Measurements from ENCODE around the gene AMPD3. TPM values are rescaled to one million over a fixed set of nuclear protein-coding genes. Genes with fewer than 3 reads are reported as not detected.

Gene AMPD3
- total RNA-seq, 1 experiment from 2014 or later, result 17.4 TPM

- ChIA-PET CTCF (interaction anchor here (1.2 kb wide), 1 partner anchor 13 kb away, joined by 4 read pairs; the partner anchor contains the start of gene RNF141), POLR2A (ENCODE audit: unreplicated experiment) (no interaction called here)
- BruUV-seq (replicated peaks), result no TSS peak
- Histone ChIP-seq H4K20me1 (ENCODE audit: insufficient read depth) (no peaks in the 10 kb centered on the region), H3K27me3 (ENCODE audit: insufficient read depth, low read depth) (no peaks in the 10 kb centered on the region), H3K79me2 (ENCODE audit: low read depth) (no peaks in the 10 kb centered on the region), H3K27ac (no peak overlapping the region), H2AFZ (no peak overlapping the region), H3K9me3 (ENCODE audit: insufficient read depth, low read depth) (no peaks in the 10 kb centered on the region), H3K9me2 (ENCODE audit: insufficient read depth) (no peaks in the 10 kb centered on the region), H3K4me2 (no peak overlapping the region), H3K4me3 (no peak overlapping the region), H3F3A (ENCODE audit: insufficient read depth, low read depth) (peaks cover 15% of the 10 kb centered on the region; the same call in 1 of the 2 replicates), H3K4me1 (replicated peaks; ENCODE audit: insufficient read depth) (peaks cover 26% of the 10 kb centered on the region), H3K36me3 (ENCODE audit: low read depth) (peaks cover 16% of the 10 kb centered on the region)
- DNase-seq, result no peak
- intact Hi-C loops (cut with micrococcal nuclease; ENCODE audit: unreplicated experiment), result loop anchor here (5.0 to 10.0 kb wide), 2 partner anchors 64 to 127 kb away; no protein-coding TSS in a partner anchor
- TF ChIP-seq EZH2 (IDR thresholded peaks at IDR 0.05; ENCODE audit: low read depth), result no peak
- TF ChIP-seq, protein P1, sequence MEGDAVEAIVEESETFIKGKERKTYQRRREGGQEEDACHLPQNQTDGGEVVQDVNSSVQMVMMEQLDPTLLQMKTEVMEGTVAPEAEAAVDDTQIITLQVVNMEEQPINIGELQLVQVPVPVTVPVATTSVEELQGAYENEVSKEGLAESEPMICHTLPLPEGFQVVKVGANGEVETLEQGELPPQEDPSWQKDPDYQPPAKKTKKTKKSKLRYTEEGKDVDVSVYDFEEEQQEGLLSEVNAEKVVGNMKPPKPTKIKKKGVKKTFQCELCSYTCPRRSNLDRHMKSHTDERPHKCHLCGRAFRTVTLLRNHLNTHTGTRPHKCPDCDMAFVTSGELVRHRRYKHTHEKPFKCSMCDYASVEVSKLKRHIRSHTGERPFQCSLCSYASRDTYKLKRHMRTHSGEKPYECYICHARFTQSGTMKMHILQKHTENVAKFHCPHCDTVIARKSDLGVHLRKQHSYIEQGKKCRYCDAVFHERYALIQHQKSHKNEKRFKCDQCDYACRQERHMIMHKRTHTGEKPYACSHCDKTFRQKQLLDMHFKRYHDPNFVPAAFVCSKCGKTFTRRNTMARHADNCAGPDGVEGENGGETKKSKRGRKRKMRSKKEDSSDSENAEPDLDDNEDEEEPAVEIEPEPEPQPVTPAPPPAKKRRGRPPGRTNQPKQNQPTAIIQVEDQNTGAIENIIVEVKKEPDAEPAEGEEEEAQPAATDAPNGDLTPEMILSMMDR (conservative IDR thresholded peaks at IDR 0.05), result no peak
These were observed 73.1 kb downstream of the AMPD3 start for GRCh38 chr11:10528121-10528520.

DNA sequence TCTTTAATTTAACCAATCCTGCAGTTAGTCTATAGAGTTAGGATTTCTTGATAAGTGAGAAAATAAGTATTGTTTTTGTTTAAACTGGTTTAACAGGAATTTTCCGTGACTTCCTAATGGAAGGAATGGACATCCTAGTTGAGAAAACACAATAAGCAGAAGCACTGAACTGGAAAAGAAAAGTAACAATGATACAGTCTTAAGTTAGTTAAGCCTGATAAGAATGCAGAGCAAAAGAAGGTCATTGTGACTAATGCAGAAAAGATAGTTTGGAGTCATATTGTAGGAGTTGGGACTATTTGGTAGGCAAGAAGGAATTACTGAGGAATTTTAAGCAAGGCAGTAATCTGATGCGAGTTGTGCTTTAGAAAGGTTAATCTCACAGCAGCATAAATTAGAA, 74.2 kb downstream of the AMPD3 start:
- H3F3A ChIP-seq (ENCODE audit: insufficient read depth, low read depth), result peaks cover 15% of the 10 kb centered on the region; the same call in 1 of the 2 replicates
- CTCF ChIA-PET, result interaction anchor here (1.2 kb wide), 1 partner anchor 12 kb away, joined by 4 read pairs; the partner anchor contains the start of gene RNF141
- no peaks in the 10 kb centered on the region for H3K27me3 ChIP-seq (ENCODE audit: insufficient read depth, low read depth)
- intact Hi-C loops (cut with micrococcal nuclease; ENCODE audit: unreplicated experiment), result loop anchor here (5.0 to 10.0 kb wide), 2 partner anchors 63 to 126 kb away; no protein-coding TSS in a partner anchor
- H3K4me2 ChIP-seq, result no peak overlapping the region
- H3K9me2 ChIP-seq (ENCODE audit: insufficient read depth), result no peaks in the 10 kb centered on the region
- no peak for TF ChIP-seq EZH2 (IDR thresholded peaks at IDR 0.05; ENCODE audit: low read depth)
- TF ChIP-seq, protein P1 (conservative IDR thresholded peaks at IDR 0.05), result no peak
- H3K36me3 ChIP-seq (ENCODE audit: low read depth), result peaks cover 16% of the 10 kb centered on the region
- H3K27ac ChIP-seq, result peak overlapping the region; percentile 49
- no peak overlapping the region for H2AFZ ChIP-seq
- DNase-seq, result peak in 1 of 2 experiments; percentile 54
- peaks cover 26% of the 10 kb centered on the region for H3K4me1 ChIP-seq (replicated peaks; ENCODE audit: insufficient read depth)
- POLR2A ChIA-PET (ENCODE audit: unreplicated experiment), result no interaction called here
- H4K20me1 ChIP-seq (ENCODE audit: insufficient read depth), result no peaks in the 10 kb centered on the region
- H3K9me3 ChIP-seq (ENCODE audit: insufficient read depth, low read depth), result no peaks in the 10 kb centered on the region
- H3K4me3 ChIP-seq, result no peak overlapping the region
- no TSS peak for BruUV-seq (replicated peaks)
- no peaks in the 10 kb centered on the region for H3K79me2 ChIP-seq (ENCODE audit: low read depth)

DNA sequence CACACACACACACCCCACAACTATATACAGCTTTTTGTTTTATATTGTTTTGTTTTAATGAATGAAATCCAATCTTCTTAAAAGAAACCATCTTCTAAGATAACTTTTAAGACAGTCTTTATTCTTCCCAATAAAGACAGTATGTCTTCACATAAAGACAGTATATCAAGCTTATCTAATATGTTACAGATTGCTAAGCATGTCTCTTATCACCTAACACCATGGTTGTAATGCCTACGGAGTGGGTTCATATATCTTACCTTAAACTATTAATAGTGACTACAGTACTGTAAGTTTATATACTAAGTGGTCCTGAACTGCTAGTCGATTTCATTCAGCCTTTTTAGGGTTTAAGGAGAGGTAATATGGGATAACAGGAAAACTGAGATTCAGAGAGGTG, 77.5 kb downstream of the AMPD3 start:
- no peak overlapping the region for H3K4me3 ChIP-seq
- intact Hi-C loops (cut with micrococcal nuclease; ENCODE audit: unreplicated experiment), result no loop called here
- H3K79me2 ChIP-seq (ENCODE audit: low read depth), result 0 out of 2 replicates have a peak, but pooled peaks cover under 1% of the 10 kb centered on the region
- H3K27ac ChIP-seq, result no peak overlapping the region
- POLR2A ChIA-PET (ENCODE audit: unreplicated experiment), result no interaction called here
- CTCF ChIA-PET, result no interaction called here
- H2AFZ ChIP-seq, result no peak overlapping the region
- no peaks in the 10 kb centered on the region for H3K9me2 ChIP-seq (ENCODE audit: insufficient read depth)
- no peaks in the 10 kb centered on the region for H3K9me3 ChIP-seq (ENCODE audit: insufficient read depth, low read depth)
- BruUV-seq (replicated peaks), result no TSS peak
- H3K27me3 ChIP-seq (ENCODE audit: insufficient read depth, low read depth), result no peaks in the 10 kb centered on the region
- peaks cover 16% of the 10 kb centered on the region; the same call in 1 of the 2 replicates for H3K36me3 ChIP-seq (ENCODE audit: low read depth)
- H3K4me2 ChIP-seq, result no peak overlapping the region
- TF ChIP-seq, protein P1 (conservative IDR thresholded peaks at IDR 0.05), result no peak
- no peak for TF ChIP-seq EZH2 (IDR thresholded peaks at IDR 0.05; ENCODE audit: low read depth)
- H4K20me1 ChIP-seq (ENCODE audit: insufficient read depth), result no peaks in the 10 kb centered on the region
- peaks cover 10% of the 10 kb centered on the region; the same call in 1 of the 2 replicates for H3F3A ChIP-seq (ENCODE audit: insufficient read depth, low read depth)
- peaks cover 18% of the 10 kb centered on the region for H3K4me1 ChIP-seq (replicated peaks; ENCODE audit: insufficient read depth)
- DNase-seq, result no peak
